CD8-positive, alpha-beta memory T cell (primary cell): ENCODE data around the gene COX7A2. TPM values are rescaled to one million over a fixed set of nuclear protein-coding genes. Genes with fewer than 3 reads are reported as not detected.
A peak's percentile ranks its signal among the peaks of the same experiment; 100 is the strongest.

Experiments
- CTCF ChIA-PET: fragments of 350-600 bp; sonication (Branson Sonifier 250); formaldehyde crosslinking; loops from one replicate; lab custom pipeline; 2021; ENCODE audit warnings: antibody characterized with exemption; lab: Charles Lee
- POLR2A ChIA-PET: fragments of 350-600 bp; sonication (Branson Sonifier 250); formaldehyde crosslinking; loops from one replicate; lab custom pipeline; 2021; ENCODE audit warnings: antibody characterized with exemption; lab: Charles Lee
- DNase-seq, 5 donors: peaks; one replicate each; pipeline versions ENCODE4 v3.0.0 to v3.0.0-alpha.2; 2020 to 2022; ENCODE audit warnings: mixed read lengths in 1 of 5
- H3K27ac ChIP-seq: one replicate; pipeline ENCODE4 v1.7.0; 2013; ENCODE audit warnings: low read depth, mild to moderate bottlenecking, low read length, moderate library complexity
- H3K27me3 ChIP-seq: 2 replicates; pipeline ENCODE4 v1.7.0; 2013; ENCODE audit warnings: low read length, mild to moderate bottlenecking; ENCODE audit not compliant: insufficient read depth, poor library complexity, severe bottlenecking
- H3K36me3 ChIP-seq: 2 replicates; pipeline ENCODE4 v1.7.0; 2013; ENCODE audit warnings: mild to moderate bottlenecking, low read length, moderate library complexity; ENCODE audit not compliant: insufficient read depth
- H3K4me1 ChIP-seq: 2 replicates; pipeline ENCODE4 v1.7.0; 2013; ENCODE audit warnings: mild to moderate bottlenecking, low read length, moderate library complexity; ENCODE audit not compliant: insufficient read depth
- H3K4me3 ChIP-seq: 2 replicates; pipeline ENCODE4 v1.7.0; 2013; ENCODE audit warnings: mild to moderate bottlenecking, low read length
- H3K9me3 ChIP-seq: 2 replicates; pipeline ENCODE4 v1.7.0; 2013; ENCODE audit warnings: mild to moderate bottlenecking, low read length
- H3K27ac Mint-ChIP-seq, 8 donors: one replicate each; pipeline ENCODE4 v1.8.0; 2020 to 2021; ENCODE audit warnings: mixed read lengths in 8 of 8, mild to moderate bottlenecking in 6 of 8, inconsistent platforms in 3 of 8, moderate library complexity in 3 of 8
- H3K27me3 Mint-ChIP-seq, 2 donors: one replicate each; pipeline ENCODE4 v1.8.0; 2020 to 2021; ENCODE audit warnings: mixed read lengths in 2 of 2, mild to moderate bottlenecking in 1 of 2, moderate library complexity in 1 of 2
- H3K36me3 Mint-ChIP-seq, 3 donors: one replicate each; pipeline ENCODE4 v1.8.0; 2020 to 2021; ENCODE audit warnings: mixed read lengths in 3 of 3, inconsistent platforms in 1 of 3, mild to moderate bottlenecking in 1 of 3
- H3K4me1 Mint-ChIP-seq, 3 donors: one replicate each; pipeline ENCODE4 v1.8.0; 2020 to 2021; ENCODE audit warnings: mixed read lengths in 3 of 3, inconsistent platforms in 1 of 3, mild to moderate bottlenecking in 1 of 3
- H3K4me3 Mint-ChIP-seq, 7 donors: one replicate each; pipeline ENCODE4 v1.8.0; 2020 to 2021; ENCODE audit warnings: mixed read lengths in 7 of 7, mild to moderate bottlenecking in 6 of 7, moderate library complexity in 4 of 7, inconsistent platforms in 2 of 7
- H3K9me3 Mint-ChIP-seq, 5 donors: one replicate each; pipeline ENCODE4 v1.8.0; 2020 to 2022; ENCODE audit warnings: mixed read lengths in 5 of 5, mild to moderate bottlenecking in 3 of 5, moderate library complexity in 2 of 5, inconsistent platforms in 1 of 5
- polyA plus RNA-seq: library from polyadenylated mRNA; unstranded; fragments of 300-500 nt; fragmentation: Illumina TruSeq; gene quantifications from one replicate; pipeline ENCODE4 v1.2.3, GENCODE V29; 2021
- total RNA-seq, 2 experiments: library from RNA; stranded (reverse); gene quantifications; one replicate each; pipeline ENCODE4 v1.2.3, GENCODE V29; 2021

COX7A2 gene
- total and polyA plus RNA-seq, 3 experiments from 2014 or later = 504 to 853 (median 527) TPM

- Histone ChIP-seq H3K9me3 (no peaks in the 10 kb centered on the region), H3K27ac (no peak overlapping the region), H3K4me3 (no peak overlapping the region), H3K36me3 (no peaks in the 10 kb centered on the region), H3K4me1 (peaks cover 8% of the 10 kb centered on the region), H3K27me3 (no peaks in the 10 kb centered on the region)
- DNase-seq = no peak
- Mint-ChIP-seq H3K36me3 (peaks cover 3 to 36% (median 12%) of the 10 kb centered on the region in 3 donors), H3K4me3 (no peak overlapping the region), H3K4me1 (peaks cover 45 to 68% (median 48%) of the 10 kb centered on the region in 3 donors), H3K9me3 (no peaks in the 10 kb centered on the region), H3K27me3 (no peaks in the 10 kb centered on the region), H3K27ac (peak overlapping the region in 1 of 8 donors; percentile 18)
- ChIA-PET CTCF (interaction anchor here (1.1 to 1.6 kb wide), 4 partner anchors 16 to 423 kb away, joined by 3 to 6 read pairs (median 4); no protein-coding TSS in a partner anchor), POLR2A (interaction anchor here (0.6 kb wide), 1 partner anchor 346 kb away, joined by 3 read pairs; no protein-coding TSS in a partner anchor)
Measured at GRCh38 chr6:75267461-75267860, 23.9 kb upstream of the COX7A2 start.

- POLR2A ChIA-PET = no interaction called here
Measured at GRCh38 chr6:75266716-75267291, 23.2 kb upstream of the COX7A2 start.

GRCh38 chr6:75263401-75263750, 19.8 kb upstream of the COX7A2 start:
- H3K36me3 ChIP-seq = peaks cover 23% of the 10 kb centered on the region
- no peaks in the 10 kb centered on the region for H3K27me3 ChIP-seq
- Mint-ChIP-seq H3K4me3 (no peak overlapping the region), H3K27ac (no peak overlapping the region), H3K36me3 (peaks cover 0 to 53% (median 19%) of the 10 kb centered on the region in 3 donors), H3K9me3 (no peaks in the 10 kb centered on the region), H3K4me1 (peaks cover 13 to 29% (median 14%) of the 10 kb centered on the region in 3 donors), H3K27me3 (no peaks in the 10 kb centered on the region)
- H3K4me1 ChIP-seq = no peaks in the 10 kb centered on the region
- H3K9me3 ChIP-seq = no peaks in the 10 kb centered on the region
- ChIA-PET CTCF (no interaction called here), POLR2A (no interaction called here)
- no peak overlapping the region for H3K27ac ChIP-seq
- no peak for DNase-seq
- no peak overlapping the region for H3K4me3 ChIP-seq

More at GRCh38 chr6:75266716-75267291, 23.2 kb upstream of the COX7A2 start:
- Histone ChIP-seq H3K27me3 (no peaks in the 10 kb centered on the region), H3K27ac (no peak overlapping the region), H3K4me3 (no peak overlapping the region), H3K9me3 (no peaks in the 10 kb centered on the region), H3K4me1 (peaks cover 8% of the 10 kb centered on the region), H3K36me3 (no peaks in the 10 kb centered on the region)
- no peak overlapping the region for H3K4me3 Mint-ChIP-seq
- peaks cover 0 to 32% (median 12%) of the 10 kb centered on the region in 3 donors for H3K36me3 Mint-ChIP-seq
- CTCF ChIA-PET = interaction anchor here (1.1 to 1.6 kb wide), 2 partner anchors 336 to 424 kb away, joined by 3 to 4 read pairs; no protein-coding TSS in a partner anchor
- H3K4me1 Mint-ChIP-seq = peaks cover 42 to 61% (median 42%) of the 10 kb centered on the region in 3 donors
- H3K27ac Mint-ChIP-seq = peak overlapping the region in 2 of 8 donors; percentile 7 to 34
- no peaks in the 10 kb centered on the region for H3K9me3 Mint-ChIP-seq
- peak in 2 of 5 donors; percentile 35 to 40 for DNase-seq
- no peaks in the 10 kb centered on the region for H3K27me3 Mint-ChIP-seq

- Histone ChIP-seq H3K27ac (no peak overlapping the region), H3K9me3 (no peaks in the 10 kb centered on the region), H3K4me3 (no peak overlapping the region), H3K4me1 (no peaks in the 10 kb centered on the region), H3K36me3 (peaks cover 24% of the 10 kb centered on the region), H3K27me3 (no peaks in the 10 kb centered on the region)
- ChIA-PET CTCF (interaction anchor here (0.9 kb wide), 1 partner anchor 20 kb away, joined by 3 read pairs; the partner anchor contains the start of gene COX7A2), POLR2A (no interaction called here)
- H3K4me3 Mint-ChIP-seq = no peak overlapping the region
- H3K9me3 Mint-ChIP-seq = no peaks in the 10 kb centered on the region
- H3K4me1 Mint-ChIP-seq = peaks cover 9 to 26% (median 11%) of the 10 kb centered on the region in 3 donors
- peak overlapping the region in 1 of 8 donors; percentile 2 for H3K27ac Mint-ChIP-seq
- no peak for DNase-seq
- H3K36me3 Mint-ChIP-seq = peaks cover 0 to 57% (median 20%) of the 10 kb centered on the region in 3 donors
- no peaks in the 10 kb centered on the region for H3K27me3 Mint-ChIP-seq
Measured at GRCh38 chr6:75262716-75263400, 19.3 kb upstream of the COX7A2 start.

- H3K4me1 Mint-ChIP-seq = peaks cover 0 to 12% (median 4%) of the 10 kb centered on the region in 3 donors
- no peak for DNase-seq
- H3K27me3 Mint-ChIP-seq = no peaks in the 10 kb centered on the region
- H3K27me3 ChIP-seq = no peaks in the 10 kb centered on the region
- H3K27ac Mint-ChIP-seq = peak overlapping the region in 1 of 8 donors; percentile 36
- H3K27ac ChIP-seq = no peak overlapping the region
- H3K9me3 Mint-ChIP-seq = no peaks in the 10 kb centered on the region
- ChIA-PET CTCF (interaction anchor here (1.3 kb wide), 1 partner anchor 9 kb away, joined by 3 read pairs; no protein-coding TSS in a partner anchor), POLR2A (no interaction called here)
- no peaks in the 10 kb centered on the region for H3K9me3 ChIP-seq
- H3K4me3 Mint-ChIP-seq = no peak overlapping the region
- peaks cover 24% of the 10 kb centered on the region for H3K36me3 ChIP-seq
- no peaks in the 10 kb centered on the region for H3K4me1 ChIP-seq
- H3K4me3 ChIP-seq = no peak overlapping the region
- H3K36me3 Mint-ChIP-seq = peaks cover 0 to 70% (median 17%) of the 10 kb centered on the region in 3 donors
Measured at GRCh38 chr6:75261299-75261698, 17.7 kb upstream of the COX7A2 start.

- DNase-seq = no peak
- CTCF ChIA-PET = no interaction called here
- Mint-ChIP-seq H3K27ac (peak overlapping the region in 1 of 8 donors; percentile 49), H3K36me3 (peaks cover 0 to 73% (median 18%) of the 10 kb centered on the region in 3 donors), H3K27me3 (no peaks in the 10 kb centered on the region), H3K4me3 (no peak overlapping the region), H3K9me3 (no peaks in the 10 kb centered on the region), H3K4me1 (no peaks in the 10 kb centered on the region)
- Histone ChIP-seq H3K27ac (no peak overlapping the region), H3K4me1 (no peaks in the 10 kb centered on the region), H3K36me3 (peaks cover 28% of the 10 kb centered on the region), H3K9me3 (no peaks in the 10 kb centered on the region), H3K27me3 (no peaks in the 10 kb centered on the region), H3K4me3 (no peak overlapping the region)
- POLR2A ChIA-PET = no interaction called here
Measured at GRCh38 chr6:75257343-75258087, 13.9 kb upstream of the COX7A2 start.

- no peaks in the 10 kb centered on the region for H3K4me1 Mint-ChIP-seq
- no peak overlapping the region for H3K4me3 Mint-ChIP-seq
- Histone ChIP-seq H3K4me3 (no peak overlapping the region), H3K36me3 (peaks cover 2% of the 10 kb centered on the region), H3K9me3 (no peaks in the 10 kb centered on the region), H3K4me1 (no peaks in the 10 kb centered on the region), H3K27me3 (no peaks in the 10 kb centered on the region), H3K27ac (no peak overlapping the region)
- H3K36me3 Mint-ChIP-seq = peaks cover 0 to 18% (median 7%) of the 10 kb centered on the region in 3 donors
- no peaks in the 10 kb centered on the region for H3K9me3 Mint-ChIP-seq
- H3K27me3 Mint-ChIP-seq = peaks cover 0 to 12% of the 10 kb centered on the region in 2 donors
- ChIA-PET CTCF (interaction anchor here (1.5 kb wide), 1 partner anchor 1511 kb away, joined by 3 read pairs; no protein-coding TSS in a partner anchor), POLR2A (no interaction called here)
- DNase-seq = no peak
- no peak overlapping the region for H3K27ac Mint-ChIP-seq
Measured at GRCh38 chr6:75250552-75250951, 7.0 kb upstream of the COX7A2 start.
